ENCODE data around the gene EFS. TPM values are rescaled to one million over a fixed set of nuclear protein-coding genes. Genes with fewer than 3 reads are reported as not detected.

Gene EFS
- total RNA-seq, 6 donors from 2014 or later: 4.1 to 18.9 (median 9.3) TPM

DNA sequence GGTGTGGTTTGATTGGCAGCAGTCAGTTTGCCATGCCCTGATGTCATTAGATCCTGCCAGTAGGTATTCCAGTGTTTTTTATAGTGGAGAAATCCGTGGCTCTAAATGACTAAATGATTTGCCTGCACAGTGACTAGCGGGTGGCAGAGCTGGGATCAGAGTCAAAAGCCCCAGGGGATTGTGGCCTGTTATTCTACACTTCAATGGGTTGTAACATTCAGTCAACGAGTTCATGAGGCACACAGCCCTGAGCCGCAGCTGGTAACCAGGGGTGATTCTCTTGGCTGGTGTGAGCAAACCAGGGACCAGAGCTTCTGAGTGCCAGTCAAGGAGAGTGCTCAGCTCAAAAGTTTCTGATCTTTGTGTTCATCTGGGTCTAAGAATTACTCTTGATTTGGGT lies 41.3 kb upstream of the EFS start:
- ATAC-seq (ENCODE audit: low FRiP score in 2 of 2) (no peak), DNase-seq (no peak)
- no peaks in the 10 kb centered on the region for H3K4me1 ChIP-seq
- H3K4me3 ChIP-seq: no peak overlapping the region
- H3K27ac ChIP-seq: no peak overlapping the region
- WGBS, 2 donors: 55 to 58% methylated on average over 3 to 4 of the region's 4 CpGs
- no peaks in the 10 kb centered on the region for H3K27me3 ChIP-seq
- no peaks in the 10 kb centered on the region for H3K36me3 ChIP-seq
- no peaks in the 10 kb centered on the region for H3K9me3 ChIP-seq
- TF ChIP-seq CTCF (IDR thresholded peaks at IDR 0.05) (no peak), POLR2AphosphoS5 (IDR thresholded peaks at IDR 0.05) (no peak), POLR2A (IDR thresholded peaks at IDR 0.05) (no peak), EP300 (IDR thresholded peaks at IDR 0.05) (no peak)

DNA sequence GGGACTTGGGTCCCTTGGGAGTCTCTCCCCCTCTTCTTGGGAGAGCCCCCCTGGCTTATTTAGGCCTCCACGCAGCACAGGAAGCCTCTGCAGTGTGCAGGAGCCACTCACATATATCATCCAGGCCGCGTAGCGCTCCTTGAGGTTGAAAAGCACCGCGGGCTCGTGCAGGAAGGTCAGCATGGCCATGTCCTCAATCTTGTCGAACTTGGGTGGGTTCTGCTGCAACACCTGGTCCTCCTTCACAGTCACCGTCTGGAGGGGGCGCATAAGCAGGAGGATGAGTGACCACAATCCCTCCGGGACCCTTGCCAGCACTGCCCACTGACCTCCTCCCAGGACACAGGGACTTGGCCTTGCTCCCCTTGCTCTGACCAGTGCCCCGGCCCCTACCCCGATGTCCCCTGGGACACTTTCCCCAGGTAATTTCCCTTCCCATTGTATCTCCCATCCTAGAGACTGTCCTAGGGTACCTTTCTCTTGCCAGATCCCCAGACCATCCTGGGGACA lies 40.6 kb upstream of the EFS start:
- ATAC-seq (ENCODE audit: low FRiP score in 2 of 2) (no peak), DNase-seq (no peak)
- no peak overlapping the region for H3K27ac ChIP-seq
- TF ChIP-seq CTCF (IDR thresholded peaks at IDR 0.05): no peak
- H3K36me3 ChIP-seq: no peaks in the 10 kb centered on the region
- H3K9me3 ChIP-seq: no peaks in the 10 kb centered on the region
- no peak overlapping the region for H3K4me3 ChIP-seq
- 86 to 100% methylated on average over 3 to 13 of the region's 13 CpGs for WGBS, 2 donors
- H3K27me3 ChIP-seq: no peaks in the 10 kb centered on the region
- H3K4me1 ChIP-seq: no peaks in the 10 kb centered on the region

- H3K4me1 ChIP-seq: no peaks in the 10 kb centered on the region
- DNase-seq: no peak
- 68 to 79% methylated on average over 8 to 10 of the region's 10 CpGs for WGBS, 2 donors
These were observed 40.1 kb upstream of the EFS start for GRCh38 chr14:23405096-23405495.

DNA sequence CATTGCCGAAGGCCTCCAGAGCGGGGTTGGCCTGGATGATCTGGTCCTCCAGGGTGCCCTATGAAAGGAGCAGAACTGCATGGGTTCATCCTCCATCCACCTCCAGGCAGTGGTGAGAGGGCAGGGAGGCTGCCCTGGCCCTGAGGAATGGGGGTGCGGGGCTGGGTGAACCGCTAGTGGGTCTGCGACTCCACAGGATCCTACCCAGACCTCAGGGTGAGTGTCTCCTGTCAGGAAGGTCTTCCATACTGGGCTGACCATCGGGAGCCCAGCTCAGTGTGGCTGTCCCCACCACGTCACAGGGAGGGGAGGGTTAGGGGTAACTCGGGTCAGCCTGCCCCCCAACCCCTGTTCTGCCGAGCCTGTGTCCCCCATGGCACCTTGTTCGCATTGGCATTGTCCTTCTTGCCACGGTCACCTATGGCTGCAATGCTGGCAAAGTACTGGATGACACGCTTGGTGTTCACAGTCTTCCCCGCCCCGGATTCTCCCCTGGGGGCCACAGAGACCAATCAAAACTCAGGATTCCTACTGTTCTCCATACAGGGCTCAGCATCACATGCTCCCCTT lies 39.4 kb upstream of the EFS start:
- Histone ChIP-seq H3K27ac (no peak overlapping the region), H3K9me3 (no peaks in the 10 kb centered on the region), H3K36me3 (no peaks in the 10 kb centered on the region), H3K4me3 (no peak overlapping the region), H3K27me3 (no peaks in the 10 kb centered on the region), H3K4me1 (no peaks in the 10 kb centered on the region)
- TF ChIP-seq CTCF (IDR thresholded peaks at IDR 0.05) (no peak), POLR2AphosphoS5 (IDR thresholded peaks at IDR 0.05) (no peak), EP300 (IDR thresholded peaks at IDR 0.05) (no peak), POLR2A (IDR thresholded peaks at IDR 0.05) (no peak)
- no peak for DNase-seq
- WGBS, 2 donors: 74 to 85% methylated on average over 3 to 14 of the region's 14 CpGs
- ATAC-seq (ENCODE audit: low FRiP score in 2 of 2): no peak

More at GRCh38 chr14:23405096-23405495, 40.1 kb upstream of the EFS start:
- TF ChIP-seq POLR2A (IDR thresholded peaks at IDR 0.05) (no peak), POLR2AphosphoS5 (IDR thresholded peaks at IDR 0.05) (no peak), EP300 (IDR thresholded peaks at IDR 0.05) (no peak), CTCF (IDR thresholded peaks at IDR 0.05) (no peak)
- H3K36me3 ChIP-seq: no peaks in the 10 kb centered on the region
- H3K27me3 ChIP-seq: no peaks in the 10 kb centered on the region
- no peak overlapping the region for H3K4me3 ChIP-seq
- ATAC-seq (ENCODE audit: low FRiP score in 2 of 2): no peak
- no peak overlapping the region for H3K27ac ChIP-seq
- H3K9me3 ChIP-seq: no peaks in the 10 kb centered on the region

DNA sequence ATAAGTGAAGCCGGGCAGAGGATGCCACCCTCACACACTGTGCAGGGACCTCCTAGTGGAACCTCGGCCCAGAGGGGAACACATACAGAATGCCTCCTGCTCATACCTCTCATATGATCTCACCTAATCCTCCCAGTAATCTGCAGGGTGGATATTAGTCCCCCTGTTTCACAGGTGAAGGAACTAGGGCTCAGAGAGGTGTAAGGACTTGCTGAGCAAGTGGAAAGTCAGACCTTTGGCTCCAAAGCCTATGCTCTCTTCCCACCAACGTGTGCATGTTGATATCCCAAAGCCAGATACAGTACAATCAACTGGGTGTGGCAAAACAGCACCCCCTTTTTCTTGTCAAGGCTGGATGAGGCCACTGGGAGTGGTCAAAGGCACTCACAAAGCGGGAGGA lies 38.9 kb upstream of the EFS start:
- 83 to 86% methylated on average over 4 of the region's 4 CpGs for WGBS, 2 donors
- no peaks in the 10 kb centered on the region for H3K4me1 ChIP-seq
- no peaks in the 10 kb centered on the region for H3K36me3 ChIP-seq
- ATAC-seq (ENCODE audit: low FRiP score in 2 of 2) (no peak), DNase-seq (no peak)
- no peak overlapping the region for H3K4me3 ChIP-seq
- no peaks in the 10 kb centered on the region for H3K27me3 ChIP-seq
- H3K9me3 ChIP-seq: no peaks in the 10 kb centered on the region
- H3K27ac ChIP-seq: no peak overlapping the region
- TF ChIP-seq CTCF (IDR thresholded peaks at IDR 0.05) (no peak), EP300 (IDR thresholded peaks at IDR 0.05) (no peak), POLR2AphosphoS5 (IDR thresholded peaks at IDR 0.05) (no peak), POLR2A (IDR thresholded peaks at IDR 0.05) (no peak)
